Adrenal gland (tissue), 12 donors: ENCODE measurements around the gene LRIF1. TPM values are rescaled to one million over a fixed set of nuclear protein-coding genes. Genes with fewer than 3 reads are reported as not detected.
"Not testable (repeated sequence)": the region's sequence is repeated elsewhere in the genome, so short reads cannot be mapped to it uniquely, and the experiment has no call there.

ENCODE experiments used
- DNase-seq, 7 donors: peaks; one replicate each; pipeline ENCODE4 v3.0.0-alpha.2; 2019 to 2020
- H3K27ac ChIP-seq, 5 donors: fragments of 200-600 bp; sonication (generic) in 4 of 5; 1 replicate in 3 of 5; 2 replicates in 2 of 5; pipeline versions ENCODE4 v1.5.1 to v1.8.0; 2016 to 2020; ENCODE audit warnings: mild to moderate bottlenecking in 1 of 5
- H3K27me3 ChIP-seq: fragments of 200-600 bp; 2 replicates; pipeline ENCODE4 v1.8.0; 2021
- H3K36me3 ChIP-seq, 2 donors: fragments of 200-600 bp; replicated peaks in 1 of 2; 1 replicate in 1 of 2; 2 replicates in 1 of 2; pipeline versions ENCODE4 v1.5.1 to v1.8.0; 2018 to 2022
- H3K4me1 ChIP-seq, 2 donors: fragments of 200-600 bp; replicated peaks in 1 of 2; 1 replicate in 1 of 2; 2 replicates in 1 of 2; pipeline versions ENCODE4 v1.5.1 to v1.8.0; 2018 to 2021
- H3K4me3 ChIP-seq, 4 donors: fragments of 200-600 bp; sonication (generic) in 3 of 4; one replicate each; pipeline ENCODE4 v1.5.1; 2016 to 2018
- H3K9me3 ChIP-seq, 3 donors: fragments of 200-600 bp; sonication (generic) in 1 of 3; replicated peaks in 1 of 3; 1 replicate in 2 of 3; 2 replicates in 1 of 3; pipeline versions ENCODE4 v1.5.1 to v1.8.0; 2016 to 2021
- CTCF ChIP-seq, 6 experiments: fragments of 450-650 bp in 4 of 6; fragments of 200-600 bp in 2 of 6; sonication (generic) in 1 of 6; IDR thresholded peaks; 1 replicate in 5 of 6; 2 replicates in 1 of 6; pipeline versions ENCODE4 v1.5.1 to v1.8.0; 2016 to 2021; ENCODE audit warnings: antibody characterized with exemption in 6 of 6, mild to moderate bottlenecking in 2 of 6, moderate library complexity in 1 of 6
- POLR2A ChIP-seq, 2 donors: fragments of 450-650 bp; IDR thresholded peaks; one replicate each; pipeline ENCODE4 v1.6.1; 2017; ENCODE audit warnings: antibody characterized with exemption in 2 of 2, mild to moderate bottlenecking in 2 of 2, moderate library complexity in 1 of 2
- WGBS, 4 donors: extraction: QIAGEN DNeasy Blood & Tissue Kit in 2 of 4; methylation state at CpG; one replicate each; pipeline versions ENCODE4 v1.1.5 to v1.1.7; 2013 to 2017; 5-methylcytosine and 5-hydroxymethylcytosine counted together
- intact Hi-C, 2 donors: fragments of 100-400 bp; cut with DNase I; formaldehyde crosslinking; loops; one replicate each; pipeline versions ENCODE4 v1.14.1 to v1.15.0; 2022 to 2023
- polyA plus RNA-seq, 3 donors: library from polyadenylated mRNA; stranded (reverse); fragments of 200-250 nt in 2 of 3; fragments of 350-450 nt in 1 of 3; fragmentation: Illumina TruSeq in 1 of 3; extraction: RNeasy Lipid Tissue Mini Kit (QIAGEN cat#74804) in 1 of 3; gene quantifications; one replicate each; pipeline ENCODE4 v1.2.3, GENCODE V29; 2013 to 2014
- total RNA-seq, 9 donors: library from RNA; depleted of rRNA in 4 of 9; stranded (reverse); fragments of >200 nt in 4 of 9; fragments of 120-200 nt in 1 of 9; fragmentation: NEBNext Ultra II Directional in 1 of 9; extraction: Animal tissue kit (Norgen Biotek cat#: 25700) in 1 of 9; gene quantifications; one replicate each; pipeline versions ENCODE4 v1.1.0 to v1.2.4, GENCODE V29; 2013 to 2023
- donor health status: healthy with polysubstance abuse.
- donor health status: Bipolar disorder and iron deficiency.
- donor health status: DM: yes; HTN: yes; CAD: no.
- donor health status: DM: no; HTN: no; CAD: no.
- donor health status: DM: no; HTN: no; CAD: no.
- donor health status: DM: yes; HTN: yes; CAD: no.

Gene LRIF1
- total and polyA plus RNA-seq, 12 donors = 5.8 to 20.5 (median 9.1) TPM

GRCh38 chr1:110992329-110992728 is 28.6 kb upstream of the LRIF1 start:
- H3K4me1 ChIP-seq, H3K27me3 ChIP-seq, DNase-seq, intact Hi-C loops, H3K27ac ChIP-seq, H3K4me3 ChIP-seq, H3K36me3 ChIP-seq, H3K9me3 ChIP-seq: not testable (repeated sequence)
- 6 to 25% (median 10%) methylated on average over 2 of the region's 2 CpGs for WGBS, 4 donors
- TF ChIP-seq CTCF (IDR thresholded peaks at IDR 0.05) = peak in 3 of 6 experiments; percentile 4 to 38 (median 20)

GRCh38 chr1:110991295-110991694 is 27.6 kb upstream of the LRIF1 start:
- H3K27ac ChIP-seq, H3K4me3 ChIP-seq, H3K9me3 ChIP-seq, H3K27me3 ChIP-seq, H3K36me3 ChIP-seq, intact Hi-C loops, DNase-seq, H3K4me1 ChIP-seq: not testable (repeated sequence)
- 60 to 78% (median 74%) methylated on average over 1 of the region's 1 CpG for WGBS, 4 donors

GRCh38 chr1:110990541-110990940 is 26.8 kb upstream of the LRIF1 start:
- no peak for DNase-seq
- no peak overlapping the region for H3K27ac ChIP-seq
- no peak overlapping the region for H3K4me3 ChIP-seq
- H3K4me1 ChIP-seq = no peaks in the 10 kb centered on the region
- intact Hi-C loops = no loop called here
- H3K36me3 ChIP-seq = no peaks in the 10 kb centered on the region
- WGBS, 4 donors = 62 to 68% (median 66%) methylated on average over 3 of the region's 3 CpGs
- H3K27me3 ChIP-seq = no peaks in the 10 kb centered on the region
- no peaks in the 10 kb centered on the region for H3K9me3 ChIP-seq
- no peak for TF ChIP-seq POLR2A (IDR thresholded peaks at IDR 0.05)
- no peak for TF ChIP-seq CTCF (IDR thresholded peaks at IDR 0.05)

GRCh38 chr1:110986407-110986891 is 22.7 kb upstream of the LRIF1 start:
- Histone ChIP-seq H3K27ac (no peak overlapping the region), H3K4me3 (no peak overlapping the region), H3K36me3 (no peaks in the 10 kb centered on the region), H3K27me3 (peaks cover 4% of the 10 kb centered on the region), H3K9me3 (no peaks in the 10 kb centered on the region), H3K4me1 (no peaks in the 10 kb centered on the region)
- no peak for TF ChIP-seq POLR2A (IDR thresholded peaks at IDR 0.05)
- TF ChIP-seq CTCF (IDR thresholded peaks at IDR 0.05) = no peak
- no peak for DNase-seq
- intact Hi-C loops = no loop called here

GRCh38 chr1:110982320-110982719 is 18.6 kb upstream of the LRIF1 start:
- Histone ChIP-seq H3K9me3 (no peaks in the 10 kb centered on the region), H3K4me3 (no peak overlapping the region), H3K27ac (no peak overlapping the region), H3K4me1 (no peaks in the 10 kb centered on the region), H3K36me3 (no peaks in the 10 kb centered on the region), H3K27me3 (peaks cover 4% of the 10 kb centered on the region)
- no peak for DNase-seq
- intact Hi-C loops = no loop called here
- 51 to 67% (median 59%) methylated on average over 3 of the region's 3 CpGs for WGBS, 4 donors
- TF ChIP-seq POLR2A (IDR thresholded peaks at IDR 0.05) = no peak
- TF ChIP-seq CTCF (IDR thresholded peaks at IDR 0.05) = no peak
